Measurements from ENCODE around the gene ZBTB44. TPM values are rescaled to one million over a fixed set of nuclear protein-coding genes. Genes with fewer than 3 reads are reported as not detected.
"Not testable (repeated sequence)": the region's sequence is repeated elsewhere in the genome, so short reads cannot be mapped to it uniquely, and the experiment has no call there.

ZBTB44 gene
- total RNA-seq, 1 donor from 2014 or later, result 22.5 TPM

DNA sequence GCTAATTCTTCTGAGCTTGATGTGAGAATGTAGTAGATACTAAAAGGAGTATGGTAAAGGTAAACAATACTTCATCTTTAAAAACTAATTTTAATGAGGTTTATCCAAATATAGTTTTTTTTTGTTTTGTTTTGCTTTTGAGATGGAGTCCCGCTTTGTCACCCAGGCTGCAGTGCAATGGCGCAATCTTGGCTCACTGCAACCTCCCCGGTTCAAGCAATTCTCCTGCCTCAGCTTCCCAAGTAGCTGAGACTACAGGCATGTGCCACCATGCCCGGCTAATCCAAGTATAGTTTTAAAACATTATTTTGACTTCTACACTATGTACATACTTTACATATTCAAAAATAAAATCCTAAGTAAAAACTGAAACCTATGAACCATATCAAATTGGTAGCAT, 4.1 kb downstream of the ZBTB44 start:
- ATAC-seq, result no peak

- ATAC-seq, result no peak
Observed at GRCh38 chr11:130308886-130309285, 5.8 kb downstream of the ZBTB44 start.

DNA sequence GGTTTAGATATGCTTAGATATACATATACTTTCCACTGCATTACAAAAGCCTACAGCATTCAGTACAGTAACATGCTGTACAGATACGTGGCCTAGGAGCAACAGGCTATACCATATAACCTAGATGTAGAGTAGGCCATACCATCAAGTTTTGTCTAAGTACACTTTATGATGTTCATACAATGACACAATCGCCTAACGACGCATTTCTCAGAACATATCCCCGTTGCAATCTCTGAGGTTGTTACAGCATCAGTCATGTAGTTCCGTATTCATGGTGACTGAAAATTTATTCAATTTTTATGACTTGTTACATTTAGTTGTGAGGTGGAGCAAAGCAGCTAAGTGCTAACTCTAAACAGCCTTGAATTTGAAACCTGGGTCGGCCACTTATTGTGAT, 6.7 kb downstream of the ZBTB44 start:
- ATAC-seq, result no peak

GRCh38 chr11:130304651-130305050, 10.1 kb downstream of the ZBTB44 start:
- no peak for ATAC-seq

- no peak for ATAC-seq
Observed at GRCh38 chr11:130301002-130301401, 13.7 kb downstream of the ZBTB44 start.

DNA sequence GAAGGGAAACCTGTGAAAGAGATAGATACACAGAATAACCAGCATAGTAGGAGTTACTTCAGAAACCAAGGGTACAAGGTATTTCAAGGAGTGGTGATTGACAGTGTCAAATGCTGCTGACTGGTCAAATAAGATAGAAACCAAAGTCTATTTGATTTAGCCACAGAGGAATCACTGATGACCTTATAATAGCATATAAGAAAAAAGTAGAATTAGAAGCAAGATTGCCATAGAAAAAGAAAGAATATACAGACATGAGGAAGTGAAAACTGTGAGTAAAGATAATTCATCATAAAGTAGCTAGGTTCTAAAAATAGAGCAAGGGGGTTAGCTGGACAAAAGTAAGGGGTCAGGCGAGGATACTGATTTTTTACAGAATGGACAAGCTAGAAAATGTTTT, 14.2 kb downstream of the ZBTB44 start:
- no peak for ATAC-seq

GRCh38 chr11:130299978-130300377, 14.7 kb downstream of the ZBTB44 start:
- no peak for ATAC-seq

GRCh38 chr11:130295657-130296056, 19.1 kb downstream of the ZBTB44 start:
- ATAC-seq, result no peak

GRCh38 chr11:130282111-130282510, 32.6 kb downstream of the ZBTB44 start:
- ATAC-seq, result no peak

GRCh38 chr11:130281341-130281740, 33.4 kb downstream of the ZBTB44 start:
- not testable (repeated sequence) for ATAC-seq

GRCh38 chr11:130279989-130280388, 34.7 kb downstream of the ZBTB44 start:
- ATAC-seq, result no peak

- ATAC-seq, result no peak
Observed at GRCh38 chr11:130278745-130279144, 36.0 kb downstream of the ZBTB44 start.

- ATAC-seq, result no peak
Observed at GRCh38 chr11:130278151-130278550, 36.6 kb downstream of the ZBTB44 start.

- ATAC-seq, result no peak
Observed at GRCh38 chr11:130272336-130272735, 42.4 kb downstream of the ZBTB44 start.

- no peak for ATAC-seq
Observed at GRCh38 chr11:130269326-130269943, 45.3 kb downstream of the ZBTB44 start.

DNA sequence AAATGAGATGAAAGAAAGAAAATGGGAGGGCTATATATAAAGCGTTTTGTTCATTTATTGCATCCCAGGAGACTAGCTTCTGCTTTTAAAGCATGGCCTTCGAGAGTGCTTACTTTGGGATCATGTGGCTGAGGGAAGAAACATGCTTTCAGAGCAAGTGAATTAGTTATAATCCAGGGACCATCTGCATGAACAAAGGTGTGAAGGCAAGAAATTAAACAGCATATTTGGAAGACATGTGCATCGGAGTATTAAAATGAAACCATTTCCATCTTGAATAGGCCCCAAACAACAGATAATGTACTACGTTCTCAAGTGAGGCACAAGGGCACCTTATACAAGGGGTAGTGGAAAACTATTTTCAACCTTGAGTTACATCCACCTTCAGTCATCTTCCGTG, 51.4 kb downstream of the ZBTB44 start:
- ATAC-seq, result no peak

DNA sequence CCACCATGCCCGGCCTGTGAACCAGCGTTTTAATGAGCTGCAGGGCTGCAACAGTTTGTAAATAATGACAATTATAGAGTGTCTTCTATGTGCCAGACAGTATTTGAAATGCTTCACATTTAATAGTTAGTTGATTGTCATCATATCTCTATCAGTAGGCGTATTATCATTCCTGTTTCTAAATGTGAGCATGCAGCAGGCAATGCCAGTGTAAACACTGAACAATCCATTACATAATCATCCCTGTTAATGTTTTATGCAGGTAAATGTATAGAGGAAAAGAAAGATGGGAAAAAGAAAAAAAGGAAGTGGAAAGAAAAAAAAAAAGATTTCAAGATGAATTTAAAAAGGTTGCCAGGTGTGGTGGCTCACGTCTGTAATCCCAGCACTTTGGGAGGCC, 52.3 kb downstream of the ZBTB44 start:
- no peak for ATAC-seq

GRCh38 chr11:130261571-130261970, 53.1 kb downstream of the ZBTB44 start:
- no peak for ATAC-seq

GRCh38 chr11:130260742-130261141, 54.0 kb downstream of the ZBTB44 start:
- ATAC-seq, result no peak

DNA sequence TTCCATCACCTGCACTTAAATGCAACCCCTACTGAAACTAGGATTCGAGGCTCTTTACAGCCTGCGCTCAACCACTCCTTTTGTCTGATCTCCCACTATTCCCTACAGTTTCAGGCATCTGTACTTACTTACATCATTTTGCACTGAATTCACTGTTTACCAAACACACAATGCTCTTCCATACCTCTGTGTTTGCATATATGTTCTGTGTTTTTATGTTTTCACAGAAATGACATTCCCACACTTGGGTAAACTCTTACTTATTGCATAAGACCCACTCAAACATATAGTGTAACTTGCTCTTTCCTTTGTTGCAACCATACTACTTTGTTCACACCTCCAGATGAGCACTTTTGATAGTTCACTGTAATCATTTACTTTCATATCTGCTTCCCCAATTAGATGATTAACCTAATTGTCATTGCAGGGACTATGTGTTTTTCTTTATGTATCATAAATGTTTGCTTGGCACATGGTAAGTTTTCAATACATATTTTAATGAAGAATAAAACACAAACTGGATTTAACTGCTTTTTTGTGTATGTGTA, 54.6 kb downstream of the ZBTB44 start:
- ATAC-seq, result no peak

- not testable (repeated sequence) for ATAC-seq
Observed at GRCh38 chr11:130251763-130252162, 63.0 kb downstream of the ZBTB44 start.

- not testable (repeated sequence) for ATAC-seq
Observed at GRCh38 chr11:130249929-130250328, 64.8 kb downstream of the ZBTB44 start.

GRCh38 chr11:130249371-130249770, 65.3 kb downstream of the ZBTB44 start:
- no peak for ATAC-seq

DNA sequence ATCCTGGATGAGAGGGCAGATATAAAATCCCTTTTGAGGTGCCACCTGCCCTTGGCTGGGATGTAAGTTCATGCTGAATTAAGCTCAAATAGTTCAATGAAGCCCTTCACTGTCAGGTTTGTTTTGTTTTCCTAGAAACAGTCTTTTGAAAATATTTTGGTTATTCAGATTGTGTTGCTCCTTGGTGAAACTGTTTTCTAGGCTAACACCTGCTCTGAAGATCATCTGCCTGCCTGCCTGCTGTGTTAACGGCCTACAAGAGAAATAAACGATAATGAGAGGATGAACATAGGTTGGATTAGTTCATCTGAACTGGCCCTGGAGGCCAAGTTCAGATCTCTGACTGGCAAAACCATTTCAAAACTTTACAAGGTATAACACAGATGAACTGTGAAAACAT, 67.4 kb downstream of the ZBTB44 start:
- no peak for ATAC-seq

GRCh38 chr11:130246738-130247137, 68.0 kb downstream of the ZBTB44 start:
- ATAC-seq, result no peak
